ENCODE data around the gene TEX44. TPM values are rescaled to one million over a fixed set of nuclear protein-coding genes. Genes with fewer than 3 reads are reported as not detected.

TEX44 gene
- total and polyA plus RNA-seq, 4 donors = not detected

GRCh38 chr2:231612109-231612455 is 19.4 kb downstream of the TEX44 start:
- H3K9me3 ChIP-seq (ENCODE audit: control insufficient read depth in 4 of 4, insufficient read depth in 3 of 4, low read length in 3 of 4) = peaks cover 0 to 2% (median 0%) of the 10 kb centered on the region in 4 donors
- no peak for ATAC-seq (ENCODE audit: insufficient read depth, low FRiP score)
- no peak overlapping the region for H3K4me3 ChIP-seq
- H3K36me3 ChIP-seq (ENCODE audit: control insufficient read depth in 4 of 4, insufficient read depth in 4 of 4, low read length in 4 of 4) = no peaks in the 10 kb centered on the region
- WGBS, 2 donors = 46 to 50% methylated on average over 10 of the region's 10 CpGs
- no peak for DNase-seq
- no peaks in the 10 kb centered on the region for H3K27me3 ChIP-seq (ENCODE audit: control insufficient read depth in 3 of 3, insufficient read depth in 3 of 3, low read length in 2 of 3)
- H3K4me1 ChIP-seq (ENCODE audit: control insufficient read depth in 5 of 5, insufficient read depth in 5 of 5, low read length in 5 of 5) = peaks cover 4 to 25% (median 21%) of the 10 kb centered on the region in 5 donors
- no peak for TF ChIP-seq CTCF (IDR thresholded peaks at IDR 0.05; ENCODE audit: control extremely low read depth, extremely low read depth)
- peak overlapping the region; percentile 87 to 97 for H3K27ac ChIP-seq (ENCODE audit: low read depth in 1 of 2, low read length in 1 of 2)
- H3K9ac ChIP-seq (ENCODE audit: insufficient read depth in 1 of 2, low read length in 2 of 2) = peak overlapping the region in 1 of 2 donors; percentile 49

GRCh38 chr2:231612456-231613330 is 20.0 kb downstream of the TEX44 start:
- Histone ChIP-seq H3K27me3 (ENCODE audit: control insufficient read depth in 3 of 3, insufficient read depth in 3 of 3, low read length in 2 of 3) (no peaks in the 10 kb centered on the region), H3K4me3 (no peak overlapping the region)

DNA sequence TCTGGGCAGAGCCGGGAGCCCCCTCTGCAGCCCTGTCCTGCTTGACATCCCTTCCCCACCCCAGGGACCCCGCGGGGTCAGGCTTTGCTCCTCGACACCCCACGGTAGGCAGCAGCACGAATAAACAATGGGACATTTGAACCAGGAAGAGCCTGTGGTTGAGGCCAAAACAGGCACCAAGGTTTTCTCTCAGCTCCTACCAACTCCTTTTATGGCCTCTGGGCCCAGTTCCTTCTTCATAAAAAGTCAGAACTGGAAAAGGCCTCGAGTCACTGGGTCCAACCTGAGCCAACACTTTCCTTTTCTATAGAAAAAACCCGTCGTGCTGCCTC is 20.6 kb downstream of the TEX44 start:
- DNase-seq = peak in 1 of 3 donors; percentile 50
- Histone ChIP-seq H3K27me3 (ENCODE audit: control insufficient read depth in 3 of 3, insufficient read depth in 3 of 3, low read length in 2 of 3) (no peaks in the 10 kb centered on the region), H3K4me3 (no peak overlapping the region), H3K36me3 (ENCODE audit: control insufficient read depth in 4 of 4, insufficient read depth in 4 of 4, low read length in 4 of 4) (no peaks in the 10 kb centered on the region), H3K9me3 (ENCODE audit: control insufficient read depth in 4 of 4, insufficient read depth in 3 of 4, low read length in 3 of 4) (peaks cover 0 to 2% (median 0%) of the 10 kb centered on the region in 4 donors), H3K27ac (ENCODE audit: low read depth in 1 of 2, low read length in 1 of 2) (peak overlapping the region; percentile 97 to 99), H3K9ac (ENCODE audit: insufficient read depth in 1 of 2, low read length in 2 of 2) (peak overlapping the region in 1 of 2 donors; percentile 23), H3K4me1 (ENCODE audit: control insufficient read depth in 5 of 5, insufficient read depth in 5 of 5, low read length in 5 of 5) (peaks cover 4 to 32% (median 23%) of the 10 kb centered on the region in 5 donors)
- TF ChIP-seq CTCF (IDR thresholded peaks at IDR 0.05; ENCODE audit: control extremely low read depth, extremely low read depth) = no peak
- 3 to 6% methylated on average over 9 of the region's 9 CpGs for WGBS, 2 donors
- ATAC-seq (ENCODE audit: insufficient read depth, low FRiP score) = no peak

More at GRCh38 chr2:231612456-231613330, 20.0 kb downstream of the TEX44 start:
- WGBS, 2 donors = 18 to 20% methylated on average over 21 of the region's 21 CpGs
- H3K4me1 ChIP-seq (ENCODE audit: control insufficient read depth in 5 of 5, insufficient read depth in 5 of 5, low read length in 5 of 5) = peaks cover 4 to 31% (median 23%) of the 10 kb centered on the region in 5 donors
- H3K36me3 ChIP-seq (ENCODE audit: control insufficient read depth in 4 of 4, insufficient read depth in 4 of 4, low read length in 4 of 4) = no peaks in the 10 kb centered on the region
- peak; percentile 81 for TF ChIP-seq CTCF (IDR thresholded peaks at IDR 0.05; ENCODE audit: control extremely low read depth, extremely low read depth)
- DNase-seq (peak; percentile 84 to 91 (median 87)), ATAC-seq (ENCODE audit: insufficient read depth, low FRiP score) (peak; percentile 74)
- H3K27ac ChIP-seq (ENCODE audit: low read depth in 1 of 2, low read length in 1 of 2) = peak overlapping the region; percentile 97 to 99
- peak overlapping the region in 1 of 2 donors; percentile 49 for H3K9ac ChIP-seq (ENCODE audit: insufficient read depth in 1 of 2, low read length in 2 of 2)
- peaks cover 0 to 2% (median 0%) of the 10 kb centered on the region in 4 donors for H3K9me3 ChIP-seq (ENCODE audit: control insufficient read depth in 4 of 4, insufficient read depth in 3 of 4, low read length in 3 of 4)
